Stimulated activated CD4-positive, alpha-beta T cell treated with anti-CD3 and anti-CD28 coated beads, Interleukin-2, amount 100 ng/mL, for 24 hours (primary cell): ENCODE results near the gene AHI1.
"Not testable (repeated sequence)": the region's sequence is repeated elsewhere in the genome, so short reads cannot be mapped to it uniquely, and the experiment has no call there.

Source experiments
- DNase-seq, 2 donors: peaks; one replicate each; pipeline ENCODE4 v3.0.0-alpha.2; 2020

AHI1 gene

DNA sequence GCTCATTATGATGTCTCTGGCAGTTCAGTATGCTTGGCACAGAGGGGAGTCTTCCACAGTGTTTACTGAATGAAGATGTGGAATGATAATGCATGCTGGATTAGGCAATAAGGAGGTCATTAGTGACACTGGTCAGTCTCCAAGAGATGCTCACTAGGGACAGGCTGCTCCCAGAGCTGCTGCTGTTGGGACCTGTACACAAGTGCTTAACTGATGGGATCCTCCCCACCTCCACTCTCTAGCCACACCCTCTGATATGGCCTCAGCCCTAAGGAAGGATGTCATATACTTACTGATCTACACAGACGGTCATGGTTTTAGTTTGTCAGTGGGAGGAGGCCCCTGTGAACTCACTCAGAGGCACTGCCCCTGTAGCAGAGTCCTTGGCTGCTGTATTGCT, 243.1 kb downstream of the AHI1 start:
- DNase-seq = no peak

DNA sequence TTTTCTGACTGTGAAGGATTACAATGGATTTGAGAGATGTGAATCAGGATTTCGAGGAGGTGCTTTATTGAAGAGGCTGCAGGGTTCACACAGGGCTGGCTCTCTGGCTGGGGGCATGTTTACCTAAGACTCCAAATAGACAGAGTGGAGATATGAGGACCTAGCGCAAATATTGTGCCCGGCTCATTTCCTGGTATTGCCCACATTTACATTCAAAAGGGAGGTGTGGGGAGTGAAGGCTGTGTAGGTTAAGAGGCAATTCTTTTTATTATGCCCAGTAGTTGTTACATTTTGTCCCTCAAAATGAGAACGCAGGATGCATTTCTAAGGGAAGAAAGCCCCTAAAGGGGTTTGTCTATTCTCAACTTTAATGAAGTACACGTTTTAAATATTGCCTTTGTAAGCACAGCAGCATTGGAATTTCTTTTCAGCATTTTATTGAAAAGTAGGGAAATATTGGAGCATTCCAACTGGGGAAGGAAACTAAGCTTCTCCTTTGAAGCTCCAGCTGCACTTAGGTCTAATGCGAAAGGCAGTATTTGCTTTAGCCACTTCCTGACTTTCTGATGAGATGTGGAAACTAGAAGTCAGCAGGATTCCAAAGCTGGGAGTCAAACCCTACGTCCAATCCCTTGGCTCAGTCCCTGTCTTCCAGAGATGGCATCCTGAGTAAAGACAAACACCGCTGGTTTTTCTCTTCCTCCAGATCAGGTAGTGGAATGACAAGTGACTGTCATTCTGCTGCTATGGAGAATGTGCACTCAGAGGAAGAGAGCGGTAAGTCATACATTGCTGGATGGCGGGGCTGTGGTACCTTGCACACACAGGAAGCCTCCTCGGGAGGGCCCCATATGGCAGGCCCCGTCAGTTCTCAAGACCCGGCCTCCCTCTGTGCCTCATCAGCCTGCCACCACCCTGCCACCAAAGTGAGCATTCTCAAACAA, 245.8 kb downstream of the AHI1 start:
- no peak for DNase-seq

DNA sequence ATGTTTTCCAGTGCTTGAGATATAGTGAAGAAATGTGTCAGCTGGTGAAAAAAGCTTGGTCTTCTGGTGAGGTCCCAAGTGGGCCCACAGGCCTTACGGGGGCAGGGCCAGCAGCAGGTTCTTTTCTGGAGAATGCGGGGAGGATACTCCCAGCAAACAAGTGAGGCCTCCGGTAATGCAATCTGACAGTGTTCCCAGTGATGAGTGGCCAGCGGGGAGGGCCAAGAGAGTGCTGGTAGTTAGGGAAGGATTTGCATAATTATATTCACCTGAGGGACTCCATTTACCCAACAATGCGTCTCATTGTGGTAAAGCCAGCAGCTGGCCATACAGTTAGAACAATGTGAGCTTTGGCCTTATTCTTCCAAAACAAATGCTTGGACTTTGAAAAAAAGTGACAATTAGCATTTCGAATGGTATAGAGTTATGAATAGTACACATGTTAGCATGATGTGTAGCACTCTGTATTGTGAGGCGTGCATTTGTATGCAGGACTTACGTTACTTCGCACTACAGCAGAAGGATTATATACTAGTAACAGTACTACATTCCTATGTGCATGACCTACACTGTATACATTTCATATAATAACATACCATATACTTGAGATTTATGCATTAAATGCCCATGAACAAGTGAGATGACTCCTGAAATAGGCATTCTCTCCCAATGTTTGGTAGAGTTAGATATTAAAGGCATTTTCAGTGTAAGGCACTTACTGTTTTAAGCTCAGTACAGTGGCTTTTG, 246.6 kb downstream of the AHI1 start:
- DNase-seq = no peak

DNA sequence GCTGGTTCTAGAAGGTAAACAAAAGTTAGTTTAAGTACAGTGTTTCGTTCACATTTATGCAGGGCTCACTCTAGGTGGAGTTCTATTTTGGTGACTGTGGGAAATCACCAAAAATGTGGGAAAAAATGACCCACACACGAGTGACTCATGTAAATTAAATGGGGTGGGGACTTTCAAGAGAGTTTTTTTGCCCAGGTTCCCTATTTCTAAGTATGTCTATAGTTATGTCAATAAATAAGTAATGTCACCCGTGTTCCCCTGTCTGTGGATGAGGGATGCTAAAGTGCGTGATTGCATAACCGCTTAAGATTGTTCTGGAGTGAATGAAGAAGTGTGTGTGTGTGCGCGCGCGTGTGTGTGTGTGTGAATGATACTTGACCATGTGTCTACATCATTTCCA, 247.3 kb downstream of the AHI1 start:
- DNase-seq = no peak

DNA sequence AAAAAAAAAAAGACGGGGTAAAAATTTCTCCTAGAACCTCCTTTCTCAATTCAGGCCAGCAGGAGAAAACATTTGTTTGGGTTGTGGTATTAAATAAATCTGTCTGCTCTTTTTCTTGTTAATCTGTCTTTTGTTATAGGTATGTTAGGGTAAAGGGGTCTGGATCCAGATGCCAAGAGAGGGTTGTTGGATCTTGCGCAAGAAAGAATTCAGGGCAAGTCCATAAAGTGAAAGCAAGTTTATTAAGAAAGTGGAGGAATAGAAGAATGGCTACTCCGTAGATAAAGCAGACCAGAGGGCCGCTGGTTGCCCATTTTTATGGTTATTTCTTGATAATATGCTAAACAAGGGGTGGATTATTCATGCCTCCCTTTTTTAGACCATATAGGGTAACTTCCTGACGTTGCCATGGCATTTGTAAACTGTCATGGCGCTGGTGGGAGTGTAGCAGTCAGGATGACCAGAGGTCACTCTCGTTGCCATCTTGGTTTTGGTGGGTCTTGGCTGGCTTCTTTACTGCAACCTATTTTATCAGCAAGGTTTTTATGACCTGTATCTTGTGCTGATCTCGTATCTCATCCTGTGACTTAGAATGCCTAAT, 251.0 kb downstream of the AHI1 start:
- DNase-seq = not testable (repeated sequence)

DNA sequence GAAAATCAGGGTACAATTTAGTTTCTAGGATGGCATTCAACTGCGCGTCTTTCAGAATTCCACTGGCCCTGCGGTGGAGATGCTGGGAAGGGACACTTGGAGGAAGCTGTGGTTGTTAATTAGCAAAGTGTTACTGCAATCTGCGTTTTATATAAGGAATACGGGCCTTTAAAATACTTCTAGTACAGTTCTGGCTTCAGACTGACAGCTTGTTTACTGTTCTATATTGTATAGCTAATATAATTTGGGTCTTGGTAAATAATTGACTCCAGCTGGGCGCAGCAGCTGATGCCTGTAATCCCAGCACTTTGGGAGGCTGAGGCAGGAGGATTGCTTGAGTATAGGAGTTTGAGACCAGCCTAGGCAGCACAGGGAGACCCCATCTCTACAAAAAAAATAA, 252.7 kb downstream of the AHI1 start:
- DNase-seq = no peak

DNA sequence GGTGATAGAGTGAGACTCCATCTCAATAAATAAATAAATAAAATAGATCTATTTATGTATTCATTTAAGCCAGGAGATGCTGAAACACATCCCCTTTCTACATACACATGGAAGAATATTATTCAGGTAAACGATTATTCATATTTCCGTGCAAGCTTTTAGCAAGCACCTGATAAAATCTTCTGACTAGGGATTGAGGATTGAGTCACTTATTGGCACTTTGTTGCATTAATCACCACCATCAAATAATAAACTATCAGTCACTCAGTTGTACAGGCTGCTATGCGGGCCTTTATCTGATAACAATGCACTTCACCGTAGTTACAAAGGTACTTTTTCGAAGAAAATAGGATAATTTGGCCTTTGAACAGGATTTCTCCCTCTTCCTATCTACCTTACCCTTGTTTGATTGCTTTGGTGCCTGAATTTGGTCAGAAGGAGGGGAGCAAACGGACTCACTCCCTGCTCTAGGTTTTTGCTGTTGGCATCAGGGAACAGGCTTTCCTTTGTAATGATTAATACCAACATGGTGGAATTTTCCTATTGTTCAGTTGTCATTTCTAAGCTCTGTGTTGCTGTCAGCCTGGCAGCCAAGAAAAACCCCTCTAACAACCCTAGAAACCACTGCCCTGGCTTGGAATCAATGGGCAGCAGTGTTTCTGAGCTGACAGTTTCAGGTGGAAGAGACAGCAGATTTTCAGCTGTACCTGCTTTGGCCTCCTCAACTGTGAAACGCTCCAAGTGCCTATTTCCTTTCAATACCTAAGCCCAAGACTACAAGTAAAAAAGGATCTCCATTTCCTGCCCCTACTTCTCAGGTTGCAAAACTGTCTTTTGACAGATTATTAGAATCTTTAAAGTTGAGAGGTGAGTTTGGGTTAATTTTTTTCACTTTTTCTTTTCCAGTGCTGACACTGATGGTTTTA, 253.4 kb downstream of the AHI1 start:
- no peak for DNase-seq

DNA sequence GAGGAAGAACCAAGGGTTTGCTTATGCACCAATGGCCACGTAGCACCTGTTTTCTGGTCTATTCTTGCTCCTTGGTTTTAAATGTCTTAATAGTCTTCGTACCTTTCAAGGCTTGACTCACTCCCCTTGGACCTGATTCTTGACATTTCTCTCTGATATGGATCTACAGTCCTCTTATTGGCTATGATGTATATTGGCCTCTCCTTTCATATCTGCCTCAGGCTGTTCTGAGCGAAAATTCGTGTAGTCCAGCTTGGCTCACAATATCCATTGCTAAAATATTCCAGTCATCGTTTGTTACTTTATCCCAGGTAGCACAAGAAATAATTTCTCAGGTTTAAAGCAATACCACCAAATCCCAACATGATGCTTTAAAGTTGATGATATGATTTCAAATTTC, 256.8 kb downstream of the AHI1 start:
- no peak for DNase-seq

DNA sequence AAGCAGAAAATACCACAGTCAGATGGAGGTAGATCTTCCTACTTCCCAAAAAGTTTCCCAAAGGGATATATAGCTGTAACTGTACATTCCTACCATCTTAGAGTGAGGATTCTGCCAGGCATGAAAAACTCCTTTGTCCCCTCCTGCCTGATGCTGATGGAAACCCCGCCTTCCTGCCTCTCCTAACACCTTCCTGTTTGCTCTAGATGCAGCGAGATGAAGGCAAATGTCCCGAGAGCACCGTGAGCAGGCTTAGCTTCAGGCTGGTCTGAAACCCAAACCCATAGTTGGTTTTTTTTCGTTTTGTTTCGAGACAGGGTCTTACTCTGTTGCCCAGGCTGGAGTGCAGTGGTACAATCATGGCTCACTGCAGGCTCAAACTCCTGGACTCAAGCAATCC, 260.8 kb downstream of the AHI1 start:
- DNase-seq = no peak

DNA sequence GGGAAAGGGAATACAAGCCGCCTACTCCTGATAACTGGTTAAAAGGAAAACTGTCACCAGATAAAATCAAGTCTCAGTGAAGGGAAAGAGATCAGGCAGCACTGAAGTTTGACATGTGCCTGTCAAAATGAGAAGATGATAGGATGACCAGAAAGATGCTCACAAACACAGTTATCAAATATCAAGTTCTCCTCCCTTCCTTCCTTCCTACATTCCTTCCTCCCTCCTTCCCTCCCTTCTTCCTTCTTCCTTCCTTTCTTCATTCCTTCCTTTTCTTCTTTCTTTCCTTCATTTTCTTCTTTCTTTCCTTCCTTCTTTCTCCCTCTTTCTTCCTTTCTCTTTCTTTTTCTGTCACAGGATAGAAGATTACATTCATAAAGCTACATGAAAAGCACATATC, 261.2 kb downstream of the AHI1 start:
- no peak for DNase-seq

DNA sequence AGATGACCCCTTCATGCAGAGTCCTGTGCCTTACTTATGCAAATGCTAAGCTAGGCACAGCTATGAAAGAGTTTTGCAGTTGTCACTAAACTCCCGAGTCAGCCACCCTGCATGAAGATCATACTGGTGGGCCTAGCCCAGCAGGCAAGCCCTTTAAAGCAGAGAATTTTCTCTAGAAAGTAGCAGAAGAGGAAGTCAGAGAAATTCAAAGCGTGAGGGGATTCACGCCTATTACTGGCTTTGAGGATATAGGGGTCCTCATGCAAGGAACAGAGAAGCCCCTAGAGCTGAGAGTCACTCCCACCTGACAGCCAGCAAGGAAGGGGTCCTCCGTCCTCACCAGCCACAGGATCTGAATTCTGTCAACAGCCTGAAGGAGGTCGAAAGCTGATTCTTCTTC, 261.8 kb downstream of the AHI1 start:
- DNase-seq = no peak

DNA sequence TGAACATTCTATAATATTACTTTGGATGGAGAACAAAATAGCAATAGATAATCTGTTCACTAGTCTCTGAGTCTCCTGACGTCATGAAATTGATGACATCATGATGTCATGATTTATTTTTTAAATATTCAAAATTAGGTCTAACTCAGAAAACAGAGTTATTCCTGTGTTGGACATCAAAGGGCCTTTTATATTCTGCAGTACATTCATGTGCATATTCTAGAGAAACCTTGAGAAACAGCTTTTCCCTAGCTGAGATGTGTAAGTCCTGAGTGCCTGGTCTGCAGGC, 263.1 kb downstream of the AHI1 start:
- no peak for DNase-seq

DNA sequence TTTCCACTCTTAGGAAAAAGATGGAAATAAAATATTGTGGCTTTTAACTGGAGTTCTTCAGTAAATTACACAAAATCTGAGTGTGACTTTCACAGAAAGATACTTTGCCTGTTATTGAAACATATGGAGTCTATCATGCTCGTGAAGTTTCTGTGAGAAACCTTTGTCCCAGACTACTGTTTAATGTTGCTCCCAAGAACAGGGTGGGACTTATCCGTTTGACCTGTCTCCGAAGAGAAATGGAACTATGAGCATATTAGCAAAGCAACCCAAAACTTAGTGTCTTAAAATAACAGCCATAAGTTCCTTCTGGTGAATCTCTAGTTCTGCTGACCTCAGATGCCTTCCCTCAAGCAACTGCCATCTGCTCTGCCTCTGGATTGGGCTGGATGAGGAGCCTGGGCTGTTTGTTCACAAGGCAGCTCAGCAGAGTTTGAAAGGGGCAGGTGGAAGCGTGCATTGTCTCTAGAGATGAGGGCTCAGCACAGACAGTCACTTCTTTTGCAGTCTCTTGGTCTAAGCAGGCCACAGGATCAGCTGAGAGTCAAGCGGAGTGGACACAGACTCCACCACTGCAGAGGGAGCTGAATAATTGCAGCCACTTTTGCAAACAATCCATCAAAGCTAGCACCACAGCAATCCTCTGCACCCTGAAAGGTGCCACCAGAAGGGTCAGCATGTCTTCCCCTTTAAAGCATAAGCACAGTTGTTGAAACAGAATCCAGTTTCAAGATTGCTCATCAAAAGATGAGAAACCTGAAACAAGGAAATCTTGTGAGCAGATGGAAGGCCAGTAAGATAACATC, 263.7 kb downstream of the AHI1 start:
- DNase-seq = no peak
